Activated gamma-delta T cell treated with anti-CD3 and anti-CD28 coated beads, Interleukin-2, amount 50 U/mL, for 16 hours (primary cell): Measurements from ENCODE around the gene CTPS2.

Source experiments
- DNase-seq: peaks from one replicate; pipeline ENCODE4 v3.0.0-alpha.2; 2020; ENCODE audit warnings: low read depth

The CTPS2 gene

DNA sequence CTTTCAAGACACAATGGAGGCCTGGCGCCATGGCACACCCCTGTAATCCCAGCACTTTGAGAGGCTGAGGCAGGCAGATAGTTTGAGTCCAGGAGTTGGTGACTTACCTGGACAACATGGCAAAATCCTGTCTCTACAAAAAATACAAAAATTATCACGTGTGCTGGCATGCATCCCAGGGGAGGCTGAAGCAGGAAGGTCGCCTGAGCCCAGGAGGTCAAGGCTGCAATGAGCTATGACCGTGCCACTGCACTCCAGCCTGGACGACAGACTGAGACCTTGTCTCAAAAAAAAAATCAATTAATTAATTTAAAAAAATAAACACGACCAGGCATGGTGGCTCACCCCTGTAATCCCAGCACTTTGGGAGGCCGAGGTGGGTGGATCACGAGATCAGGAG, 2.0 kb upstream of the CTPS2 start:
- no peak for DNase-seq

DNA sequence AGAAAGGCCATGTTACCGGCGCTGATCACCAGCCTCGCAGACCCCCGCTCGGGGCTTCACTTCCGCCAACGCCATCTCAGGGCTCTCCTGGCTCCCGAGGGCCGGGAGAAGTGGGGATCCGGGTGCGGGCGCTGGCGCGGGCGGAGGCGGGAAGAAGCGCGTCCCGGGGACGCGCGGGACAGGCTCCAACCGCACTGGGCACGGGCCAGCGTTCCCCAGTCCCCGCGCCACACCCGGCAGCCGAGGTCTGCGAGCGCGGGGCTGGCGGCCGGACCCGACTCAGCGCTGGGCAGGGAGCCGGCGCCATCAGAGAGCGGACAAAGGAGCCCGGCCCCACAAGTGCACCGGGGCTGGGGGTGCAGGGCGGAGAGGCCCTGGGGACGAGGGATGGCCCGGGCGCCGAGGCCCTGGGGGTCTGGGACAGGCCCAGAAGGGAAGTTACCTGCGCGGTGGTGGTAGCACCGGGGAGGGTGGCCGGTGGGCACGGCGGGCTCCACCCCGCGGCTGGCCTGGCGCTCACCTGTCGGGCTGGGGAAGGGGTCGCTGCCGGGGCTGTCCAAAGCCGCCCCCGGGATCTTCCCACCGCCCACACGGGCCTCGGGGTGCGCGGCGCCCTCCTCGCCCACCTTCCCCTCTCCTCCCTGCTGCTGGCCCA, 449 bp downstream of the CTPS2 start:
- no peak for DNase-seq

- DNase-seq = no peak
These were observed 1.2 kb downstream of the CTPS2 start for GRCh38 chrX:16711219-16711811.

- no peak for DNase-seq
These were observed 4.5 kb downstream of the CTPS2 start for GRCh38 chrX:16708016-16708415.

GRCh38 chrX:16705370-16705769, 7.1 kb downstream of the CTPS2 start:
- DNase-seq = no peak

DNA sequence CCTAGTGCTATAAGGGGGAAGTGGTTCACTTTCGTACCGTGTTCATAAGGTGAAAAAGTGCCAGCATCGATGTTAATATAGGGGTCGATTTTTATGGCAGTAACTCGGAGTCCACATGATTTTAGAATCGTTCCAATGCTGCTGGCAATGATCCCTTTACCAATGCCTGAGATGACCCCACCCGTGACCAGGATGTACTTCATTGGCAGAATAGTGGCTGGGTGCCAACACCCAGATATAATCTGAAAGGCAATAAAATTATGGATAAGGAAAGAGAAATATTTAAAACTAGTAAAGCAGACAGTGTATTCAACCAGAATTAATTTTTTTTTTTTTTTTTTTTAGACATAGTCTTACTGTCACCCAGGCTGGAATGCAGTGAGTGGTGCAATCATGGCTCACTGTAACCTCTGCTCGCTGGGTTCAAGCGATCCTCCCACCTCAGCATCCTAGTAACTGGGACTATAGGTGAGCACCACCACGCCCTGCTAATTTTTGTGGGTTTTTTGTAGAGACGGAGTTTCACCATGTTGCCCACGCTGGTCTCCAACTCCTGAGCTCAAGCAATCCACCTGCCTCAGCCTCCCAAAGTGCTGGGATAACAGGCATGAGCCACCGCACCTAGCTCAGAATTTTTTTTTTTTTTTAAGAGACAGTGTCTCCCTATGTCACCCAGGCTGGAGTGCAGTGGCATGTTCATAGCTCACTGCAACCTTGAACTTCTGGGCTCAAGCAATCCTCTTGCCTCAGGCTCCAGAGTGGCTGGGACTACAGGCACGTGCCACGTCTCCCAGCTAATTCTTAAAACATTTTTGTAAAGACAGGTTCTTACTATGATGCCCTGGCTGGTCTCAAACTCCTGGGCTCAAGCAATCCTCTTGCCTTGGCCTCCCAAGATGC, 9.5 kb downstream of the CTPS2 start:
- DNase-seq = no peak

- no peak for DNase-seq
These were observed 11.7 kb downstream of the CTPS2 start for GRCh38 chrX:16700734-16701133.

GRCh38 chrX:16699389-16699788, 13.1 kb downstream of the CTPS2 start:
- DNase-seq = no peak

DNA sequence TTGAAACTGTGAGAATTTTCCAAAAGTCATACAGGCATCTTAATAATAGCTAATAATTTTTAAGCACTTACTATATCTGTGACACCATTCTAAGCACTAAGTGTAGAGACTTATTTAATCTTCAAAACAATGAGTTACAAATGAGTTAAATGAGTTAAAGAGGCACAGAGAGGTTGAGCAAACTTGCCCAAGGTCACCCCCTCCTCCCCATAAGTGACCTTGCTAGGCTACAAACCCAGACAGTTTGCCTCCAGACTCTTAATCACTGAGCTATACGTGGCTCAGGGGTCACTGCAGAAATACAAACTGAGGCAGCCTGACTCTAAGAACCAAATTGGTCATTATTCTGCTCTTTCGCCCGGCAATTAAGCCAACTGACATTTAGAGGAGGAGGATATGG, 15.5 kb downstream of the CTPS2 start:
- no peak for DNase-seq

GRCh38 chrX:16695079-16695676, 17.3 kb downstream of the CTPS2 start:
- peak; percentile 49 for DNase-seq

- no peak for DNase-seq
These were observed 25.0 kb downstream of the CTPS2 start for GRCh38 chrX:16687514-16687913.

GRCh38 chrX:16683007-16683664, 29.3 kb downstream of the CTPS2 start:
- DNase-seq = no peak

DNA sequence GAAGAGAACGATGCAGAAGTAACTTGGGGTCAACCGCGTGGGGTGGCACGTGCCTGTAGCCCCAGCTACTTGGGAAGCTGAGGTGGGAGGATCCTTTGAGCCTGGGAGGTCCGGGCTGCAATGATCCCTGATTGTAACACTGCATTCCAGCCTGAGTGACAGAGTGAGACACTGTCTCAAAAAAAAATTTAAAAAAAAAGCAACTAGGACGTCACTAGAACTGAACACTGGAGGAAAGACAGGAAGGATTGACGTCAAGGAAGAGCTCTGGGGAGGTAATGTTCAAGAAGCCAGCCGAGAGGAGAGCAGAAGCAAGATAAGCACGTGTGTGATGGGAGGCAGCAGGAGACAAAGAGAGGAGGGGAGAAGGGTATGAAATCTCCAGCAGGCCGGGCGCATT, 33.8 kb downstream of the CTPS2 start:
- no peak for DNase-seq

DNA sequence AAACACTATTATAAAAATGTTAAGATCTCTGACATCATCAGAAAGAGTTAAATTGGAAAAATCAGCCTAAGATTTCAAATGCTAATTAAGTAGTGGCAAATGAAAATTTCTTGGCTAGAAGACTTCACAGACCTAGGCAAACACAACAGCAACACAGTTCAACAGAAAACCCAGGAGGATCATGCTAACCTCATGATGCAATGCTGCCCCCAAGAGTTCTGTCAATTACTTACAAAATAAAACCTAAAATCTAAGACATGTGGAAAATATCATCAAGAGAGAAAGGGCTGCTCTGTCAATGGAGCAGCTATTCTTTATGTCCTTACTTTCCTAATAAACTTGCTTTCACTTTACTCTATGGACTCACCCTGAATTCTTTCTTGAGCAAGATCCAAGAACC, 41.5 kb downstream of the CTPS2 start:
- DNase-seq = no peak

GRCh38 chrX:16666541-16666940, 45.9 kb downstream of the CTPS2 start:
- no peak for DNase-seq

DNA sequence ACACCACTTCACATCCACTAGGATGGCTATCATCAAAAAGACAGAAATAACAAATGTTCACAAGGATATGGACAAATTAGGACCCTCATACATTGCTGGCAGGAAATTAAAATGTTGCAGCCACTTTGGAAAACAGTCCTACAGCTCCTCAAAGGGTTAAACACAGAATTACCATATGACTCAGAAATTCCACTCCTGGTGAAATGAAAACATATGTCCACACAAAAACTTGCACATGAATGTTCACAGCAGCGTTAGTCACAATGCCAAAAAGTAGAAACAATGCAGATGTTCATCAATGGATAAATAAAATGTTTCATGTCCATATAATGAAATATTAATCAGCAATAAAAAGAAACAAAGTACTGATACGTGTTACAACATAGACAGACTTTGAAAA, 47.4 kb downstream of the CTPS2 start:
- DNase-seq = no peak

DNA sequence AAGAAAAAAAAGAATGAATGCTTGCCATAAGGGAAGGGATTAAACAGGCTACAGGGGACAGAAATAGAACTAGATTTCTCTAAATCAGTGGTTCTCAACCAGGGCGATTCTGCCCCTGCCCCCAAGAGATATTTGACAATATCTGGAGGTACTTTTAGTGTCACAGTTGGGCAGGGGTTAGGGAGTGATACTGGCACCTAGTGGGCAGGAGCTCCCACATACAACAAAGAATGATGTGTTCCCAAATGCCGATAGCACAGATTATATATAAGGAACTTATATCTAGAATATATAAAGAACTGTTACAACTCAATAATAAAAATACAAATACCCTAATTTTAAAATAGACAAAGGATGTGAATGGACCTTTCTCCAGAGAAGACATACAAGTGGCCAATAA, 47.8 kb downstream of the CTPS2 start:
- no peak for DNase-seq

DNA sequence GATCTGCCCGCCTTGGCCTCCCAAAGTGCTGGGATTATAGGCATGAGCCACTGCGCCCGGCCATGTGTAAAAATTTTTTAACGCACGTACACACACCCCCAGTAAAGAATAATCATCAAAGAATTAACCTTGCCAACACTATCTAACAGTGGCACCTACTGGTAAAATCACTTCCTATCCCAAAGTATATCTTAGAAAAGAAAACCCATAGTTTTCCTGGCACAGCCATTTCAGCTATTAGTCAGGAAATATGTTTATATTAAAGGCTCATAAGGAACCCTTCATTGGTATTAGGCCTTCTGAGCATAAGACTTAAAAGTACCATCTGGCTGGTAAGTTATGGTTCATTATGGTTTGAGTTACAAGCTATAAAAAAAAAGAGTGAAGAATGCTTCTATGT, 48.4 kb downstream of the CTPS2 start:
- no peak for DNase-seq

DNA sequence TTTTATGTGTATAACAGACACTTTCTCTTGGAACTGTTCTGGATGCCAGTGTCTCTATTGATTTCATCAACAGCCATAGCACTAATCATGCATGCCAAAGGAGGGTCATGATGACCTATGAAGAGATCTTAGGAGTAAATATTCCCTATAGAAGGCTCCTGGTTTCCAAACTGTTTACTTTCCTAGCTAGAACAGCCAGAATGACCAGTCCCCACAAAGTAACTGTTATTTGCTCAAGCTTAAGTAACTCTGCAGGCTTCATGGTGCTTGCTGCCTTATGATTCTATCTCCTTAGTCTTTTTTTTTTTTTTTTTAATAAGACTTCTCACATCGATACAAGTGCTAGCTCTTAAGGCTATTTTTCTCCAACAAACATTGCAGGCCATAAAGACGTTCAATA, 50.1 kb downstream of the CTPS2 start:
- DNase-seq = no peak

GRCh38 chrX:16661495-16661894, 51.0 kb downstream of the CTPS2 start:
- DNase-seq = no peak

DNA sequence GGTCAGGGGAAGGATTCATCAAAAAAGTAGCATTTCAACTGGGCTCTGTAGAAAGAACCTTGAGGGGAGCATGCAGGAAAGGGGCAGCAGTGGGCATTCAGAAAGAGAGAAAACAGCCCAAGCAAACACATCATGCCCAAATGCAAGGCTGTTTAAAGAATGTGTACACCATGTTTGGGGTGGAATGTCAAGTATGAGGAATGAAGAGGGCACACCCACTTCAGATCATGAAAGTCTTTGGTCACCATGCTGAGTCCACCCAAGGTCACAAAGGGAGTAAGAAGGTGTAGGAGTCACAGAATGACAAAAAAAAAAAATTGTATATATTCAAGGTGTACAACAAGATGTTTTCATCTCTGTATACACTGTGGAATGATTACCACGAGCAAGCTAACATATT, 53.1 kb downstream of the CTPS2 start:
- no peak for DNase-seq

DNA sequence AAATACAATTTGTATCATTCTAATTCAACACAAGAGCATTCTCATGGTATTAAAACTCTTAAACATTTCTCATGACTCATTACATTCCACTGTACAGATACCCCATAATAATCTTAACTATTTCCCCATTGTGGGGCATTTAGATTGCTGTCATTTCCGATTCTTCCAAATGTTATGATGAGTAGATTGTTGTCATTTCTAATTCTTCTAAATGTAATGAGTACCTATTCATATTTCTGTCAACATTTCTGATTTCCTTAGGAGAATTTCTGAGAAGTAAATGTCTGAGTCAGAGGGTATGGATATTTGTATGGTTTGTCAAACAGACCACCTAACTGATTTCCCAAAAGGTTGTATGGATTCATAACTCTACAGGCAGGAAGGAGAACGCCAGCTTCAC, 54.2 kb downstream of the CTPS2 start:
- no peak for DNase-seq
